GM12891 (cell line): ENCODE measurements around the gene F7.

Experiments
- PAX5 ChIP-seq: IDR thresholded peaks from 2 replicates; pipeline ENCODE4 v1.6.1; 2011; ENCODE audit warnings: low read length, moderate library complexity, mild to moderate bottlenecking; ENCODE audit not compliant: insufficient read depth, severe bottlenecking
- POLR2A ChIP-seq: IDR thresholded peaks from 2 replicates; pipeline ENCODE4 v1.6.1; 2011; ENCODE audit warnings: low read depth, low read length, control low read depth
- POLR2AphosphoS5 ChIP-seq: IDR thresholded peaks from 2 replicates; pipeline ENCODE4 v1.6.1; 2011; ENCODE audit warnings: low read depth, low read length, control low read depth
- POU2F2 ChIP-seq: IDR thresholded peaks from 2 replicates; pipeline ENCODE4 v1.6.1; 2011; ENCODE audit warnings: low read depth, mild to moderate bottlenecking, control low read depth, low read length, moderate library complexity
- SPI1 ChIP-seq: IDR thresholded peaks from 2 replicates; pipeline ENCODE4 v1.6.1; 2011; ENCODE audit warnings: low read depth, low read length, control low read depth
- TAF1 ChIP-seq: IDR thresholded peaks from 2 replicates; pipeline ENCODE4 v1.6.1; 2011; ENCODE audit warnings: low read depth, low read length, control low read depth

- TF ChIP-seq POLR2A (no peak), POLR2AphosphoS5 (no peak), TAF1 (no peak), SPI1 (no peak), PAX5 (no peak), POU2F2 (no peak)
Observed at GRCh38 chr13:113139577-113139976, 34.0 kb downstream of the F7 start.
